Measurements from ENCODE around the gene NECAB2. TPM values are rescaled to one million over a fixed set of nuclear protein-coding genes. Genes with fewer than 3 reads are reported as not detected.

Gene NECAB2
- total and polyA plus RNA-seq, 2 of the 8 experiments (the other 6 are each of a cell fraction or from before 2014, with no cell fraction given), result 3.6 to 4.2 TPM

DNA sequence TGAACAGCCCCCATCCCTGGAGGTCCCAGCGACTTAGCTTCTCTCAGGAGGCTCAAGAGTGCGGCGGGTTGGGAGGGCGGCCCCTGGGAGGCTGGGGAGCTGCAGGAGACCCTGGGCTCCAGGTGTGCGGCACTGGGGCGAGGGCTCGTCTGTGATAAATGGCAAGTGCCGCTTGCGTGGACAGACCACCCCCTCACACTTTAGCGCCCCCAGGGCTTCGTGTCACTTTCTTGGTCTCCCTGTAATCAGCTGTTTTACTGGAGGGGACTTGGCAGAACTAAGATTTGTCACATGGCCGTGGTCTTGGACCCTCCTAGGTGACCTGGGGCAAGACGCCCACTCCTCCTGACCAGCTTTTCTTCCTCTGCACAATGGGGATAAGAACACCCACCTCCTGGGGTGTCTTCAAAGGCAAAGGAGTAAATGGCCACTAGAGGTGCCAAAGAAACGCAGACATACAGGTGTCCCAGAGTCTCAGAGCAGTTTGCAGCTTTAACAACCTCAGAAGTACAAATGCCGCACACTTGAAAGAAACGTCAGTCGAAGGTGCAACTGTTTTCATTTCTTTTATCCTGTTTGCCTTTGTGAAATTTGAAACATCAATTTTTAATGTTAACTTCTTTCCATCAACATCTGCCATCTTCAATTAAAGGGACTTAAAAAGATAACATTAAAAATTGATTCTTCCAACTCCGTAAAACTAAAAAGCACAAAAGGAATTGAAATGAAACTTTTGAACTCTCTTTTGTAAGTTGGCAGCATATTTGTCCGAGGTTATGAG lies 14.1 kb upstream of the NECAB2 start:
- Histone ChIP-seq H4K91ac (replicated peaks; ENCODE audit: insufficient read length, low read length) (no peak overlapping the region), H3K4ac (replicated peaks; ENCODE audit: insufficient read length, low read depth, low read length) (no peak overlapping the region), H3K36me3 (ENCODE audit: control insufficient read depth in 2 of 4, insufficient read depth in 4 of 4, low read length in 3 of 4) (no peaks in the 10 kb centered on the region), H3K4me1 (replicated peaks in 1 of 4; ENCODE audit: control insufficient read depth in 3 of 4, insufficient read depth in 4 of 4, low read length in 3 of 4) (peaks cover 2 to 7% (median 4%) of the 10 kb centered on the region in 4 experiments; a peak in 6 of 7 replicates), H3K9ac (replicated peaks in 1 of 4; ENCODE audit: extremely low read depth in 1 of 4, low read depth in 3 of 4, low read length in 3 of 4) (no peak overlapping the region), H3K27ac (ENCODE audit: low read depth, low read length) (no peak overlapping the region), H3K27me3 (replicated peaks in 1 of 4; ENCODE audit: control insufficient read depth in 3 of 4, extremely low read depth in 1 of 4, insufficient read depth in 3 of 4, low read length in 3 of 4) (no peaks in the 10 kb centered on the region), H2BK120ac (replicated peaks; ENCODE audit: low read depth, low read length) (no peak overlapping the region), H3K9me3 (ENCODE audit: insufficient read depth in 2 of 2, low read depth in 1 of 2, low read length in 1 of 2) (no peaks in the 10 kb centered on the region), H3K4me3 (ENCODE audit: extremely low read depth in 1 of 4, insufficient read depth in 2 of 4, low read depth in 3 of 4, low read length in 4 of 4) (peak overlapping the region; percentile 4 to 47 (median 10); a peak in 5 of 8 replicates), H3K4me2 (ENCODE audit: insufficient read depth in 1 of 2, low read depth in 2 of 2, low read length in 2 of 2) (peak overlapping the region; percentile 47 to 54; a peak in 3 of 4 replicates), H4K20me1 (replicated peaks in 1 of 2; ENCODE audit: control insufficient read depth in 1 of 2, insufficient read depth in 2 of 2, low read length in 2 of 2) (no peaks in the 10 kb centered on the region), H3K56ac (replicated peaks; ENCODE audit: insufficient read length, low read depth, low read length) (no peak overlapping the region), H2AK5ac (ENCODE audit: low read depth, low read length) (no peak overlapping the region), H4K8ac (ENCODE audit: extremely low read depth, insufficient read depth, low read length) (peak overlapping the region; percentile 22; the same call in 1 of the 2 replicates), H2BK5ac (ENCODE audit: low read depth, low read length) (no peak overlapping the region), H3K18ac (ENCODE audit: extremely low read depth, low read length) (no peak overlapping the region; the same call in 1 of the 2 replicates), H2AFZ (ENCODE audit: low read length) (no peak overlapping the region), H3K79me2 (ENCODE audit: control insufficient read depth in 1 of 2, insufficient read depth in 2 of 2, low read length in 2 of 2) (no peaks in the 10 kb centered on the region), H3K23ac (ENCODE audit: insufficient read length) (no peak overlapping the region), H2BK15ac (ENCODE audit: low read length) (no peak overlapping the region), H2BK12ac (ENCODE audit: low read depth, low read length) (no peak overlapping the region), H3K14ac (ENCODE audit: insufficient read length) (no peak overlapping the region), H3K79me1 (ENCODE audit: low read depth, low read length) (no peaks in the 10 kb centered on the region), H3K23me2 (ENCODE audit: low read depth, low read length) (0 out of 2 replicates have a peak, but pooled peaks cover 1% of the 10 kb centered on the region), H2BK20ac (ENCODE audit: low read length) (no peak overlapping the region), H4K5ac (ENCODE audit: insufficient read length, low read depth, low read length) (no peak overlapping the region)
- CTCF ChIA-PET (ENCODE audit: partially characterized antibody), result interaction anchor here (0.6 to 16.0 kb wide), 26 partner anchors 10 to 360 kb away, joined by 3 to 366 read pairs (median 4); partner anchors contain the start of gene SLC38A8
- POLR2A ChIA-PET (ENCODE audit: partially characterized antibody), result interaction anchor here (0.7 to 1.4 kb wide), 6 partner anchors 13 to 90 kb away, joined by 3 to 4 read pairs (median 3); no protein-coding TSS in a partner anchor
- DNase-seq (ENCODE audit: low read depth in 1 of 2, low spot score in 2 of 2) (no peak), FAIRE-seq (no peak)
- WGBS, 2 experiments (ENCODE audit: extremely low coverage in 1 of 2, insufficient coverage in 1 of 2, insufficient read length in 1 of 2, insufficient replicate concordance in 2 of 2, low coverage in 1 of 2, low lambda C conversion rate in 2 of 2, missing lambda C conversion rate in 1 of 2), result 79% methylated on average over 18 of the region's 19 CpGs; no CpG with 5 or more reads in 1 of the 2 experiments
- TF ChIP-seq FOSL1 (IDR thresholded peaks at IDR 0.05; ENCODE audit: insufficient read depth, low read depth, low read length), result no peak
- no peak for TF ChIP-seq GTF2F1 (IDR thresholded peaks at IDR 0.05; ENCODE audit: borderline replicate concordance, low read depth, low read length)
- no peak for TF ChIP-seq SAP30 (IDR thresholded peaks at IDR 0.05; ENCODE audit: insufficient read depth, insufficient replicate concordance, low read length)
- TF ChIP-seq RAD21 (IDR thresholded peaks at IDR 0.05 in 1 of 2, conservative IDR thresholded peaks at IDR 0.05 in 1 of 2; ENCODE audit: low read depth in 2 of 2, low read length in 2 of 2), result peak; percentile 11 to 14; a peak in 2 of 4 replicates
- no peak for TF ChIP-seq SP4 (IDR thresholded peaks at IDR 0.05; ENCODE audit: low read length)
- no peak for TF ChIP-seq YY1 (IDR thresholded peaks at IDR 0.05; ENCODE audit: low read depth, low read length)
- no peak for TF ChIP-seq NANOG (IDR thresholded peaks at IDR 0.05; ENCODE audit: insufficient read depth, low read depth, low read length, poor library complexity, severe bottlenecking)
- no peak for TF ChIP-seq TBP (IDR thresholded peaks at IDR 0.05; ENCODE audit: low read depth, low read length)
- no peak for TF ChIP-seq TAF1 (IDR thresholded peaks at IDR 0.05; ENCODE audit: low read depth, low read length)
